Esophagus (tissue), 2 donors: ENCODE results near the gene WNT9A. TPM values are rescaled to one million over a fixed set of nuclear protein-coding genes. Genes with fewer than 3 reads are reported as not detected.
"Not testable (repeated sequence)": the region's sequence is repeated elsewhere in the genome, so short reads cannot be mapped to it uniquely, and the experiment has no call there.

ENCODE experiments used
- H3K27ac ChIP-seq, 2 donors: one replicate each; pipeline ENCODE4 v1.5.1; 2013; ENCODE audit warnings: low read depth in 2 of 2, mild to moderate bottlenecking in 2 of 2, inconsistent platforms in 1 of 2, low read length in 1 of 2, moderate library complexity in 1 of 2
- H3K27me3 ChIP-seq, 2 donors: one replicate each; pipeline ENCODE4 v1.6.1; 2013; ENCODE audit warnings: low read length in 2 of 2, control low read depth in 1 of 2, mild to moderate bottlenecking in 1 of 2; ENCODE audit not compliant: insufficient read depth in 2 of 2, control insufficient read depth in 1 of 2
- H3K36me3 ChIP-seq, 2 donors: one replicate each; pipeline ENCODE4 v1.6.1; 2013; ENCODE audit warnings: low read length in 1 of 2; ENCODE audit not compliant: control insufficient read depth in 2 of 2, insufficient read depth in 2 of 2
- H3K4me1 ChIP-seq, 2 donors: one replicate each; pipeline ENCODE4 v1.6.1; 2013; ENCODE audit warnings: low read length in 1 of 2; ENCODE audit not compliant: control insufficient read depth in 2 of 2, insufficient read depth in 2 of 2
- H3K4me3 ChIP-seq, 2 donors: one replicate each; pipeline ENCODE4 v1.5.1; 2013; ENCODE audit warnings: low read length in 2 of 2, mild to moderate bottlenecking in 2 of 2, low read depth in 1 of 2, moderate library complexity in 1 of 2
- H3K9me3 ChIP-seq, 2 donors: one replicate each; pipeline ENCODE4 v1.6.1; 2013; ENCODE audit warnings: mild to moderate bottlenecking in 2 of 2, low read depth in 1 of 2, low read length in 1 of 2, moderate library complexity in 1 of 2; ENCODE audit not compliant: control insufficient read depth in 2 of 2, insufficient read depth in 1 of 2
- WGBS, 2 donors: extraction: QIAGEN DNeasy Blood & Tissue Kit; methylation state at CpG; one replicate each; pipeline ENCODE4 v1.1.7; 2013; 5-methylcytosine and 5-hydroxymethylcytosine counted together
- polyA plus RNA-seq, 2 donors: library from polyadenylated mRNA; stranded (reverse); fragments of 200-250 nt; gene quantifications; one replicate each; pipeline ENCODE4 v1.2.3, GENCODE V29; 2013
- donor health status: healthy with polysubstance abuse.
- donor health status: Bipolar disorder and iron deficiency.

WNT9A gene
- polyA plus RNA-seq, 2 donors: 2.3 to 3.6 TPM

GRCh38 chr1:227971643-227972282, 24.0 kb upstream of the WNT9A start:
- not testable (repeated sequence) for H3K4me3 ChIP-seq, H3K27ac ChIP-seq, H3K9me3 ChIP-seq, H3K27me3 ChIP-seq, H3K4me1 ChIP-seq, H3K36me3 ChIP-seq
- 81 to 86% methylated on average over 19 to 25 of the region's 27 CpGs for WGBS, 2 donors

- not testable (repeated sequence) for H3K27ac ChIP-seq, H3K9me3 ChIP-seq, H3K36me3 ChIP-seq, H3K4me3 ChIP-seq, H3K4me1 ChIP-seq, H3K27me3 ChIP-seq
- WGBS, 2 donors: 95 to 97% methylated on average over 8 to 12 of the region's 17 CpGs
Measured at GRCh38 chr1:227971216-227971615, 23.5 kb upstream of the WNT9A start.

- WGBS, 2 donors: 85 to 86% methylated on average over 32 to 36 of the region's 36 CpGs
Measured at GRCh38 chr1:227970076-227970995, 22.6 kb upstream of the WNT9A start.

GRCh38 chr1:227967815-227968214, 20.1 kb upstream of the WNT9A start:
- not testable (repeated sequence) for H3K4me1 ChIP-seq, H3K27me3 ChIP-seq

More at GRCh38 chr1:227970076-227970995, 22.6 kb upstream of the WNT9A start:
- H3K4me1 ChIP-seq, H3K27ac ChIP-seq, H3K27me3 ChIP-seq, H3K36me3 ChIP-seq, H3K4me3 ChIP-seq, H3K9me3 ChIP-seq: not testable (repeated sequence)

GRCh38 chr1:227966733-227967132, 19.0 kb upstream of the WNT9A start:
- H3K4me1 ChIP-seq, H3K4me3 ChIP-seq, H3K36me3 ChIP-seq, H3K27ac ChIP-seq, H3K9me3 ChIP-seq, H3K27me3 ChIP-seq: not testable (repeated sequence)
- 91 to 100% methylated on average over 2 of the region's 2 CpGs for WGBS, 2 donors

More at GRCh38 chr1:227967815-227968214, 20.1 kb upstream of the WNT9A start:
- 82 to 84% methylated on average over 5 of the region's 5 CpGs for WGBS, 2 donors
- H3K36me3 ChIP-seq, H3K9me3 ChIP-seq, H3K27ac ChIP-seq, H3K4me3 ChIP-seq: not testable (repeated sequence)

GRCh38 chr1:227961651-227962466, 14.1 kb upstream of the WNT9A start:
- Histone ChIP-seq H3K36me3 (no peaks in the 10 kb centered on the region), H3K4me1 (no peaks in the 10 kb centered on the region), H3K27ac (no peak overlapping the region), H3K27me3 (no peaks in the 10 kb centered on the region), H3K9me3 (no peaks in the 10 kb centered on the region), H3K4me3 (no peak overlapping the region)
- WGBS, 2 donors: 65 to 67% methylated on average over 4 of the region's 4 CpGs

- no peaks in the 10 kb centered on the region for H3K27me3 ChIP-seq
- WGBS, 2 donors: 94% methylated on average over 10 of the region's 10 CpGs
- no peaks in the 10 kb centered on the region for H3K4me1 ChIP-seq
- no peaks in the 10 kb centered on the region for H3K9me3 ChIP-seq
- H3K36me3 ChIP-seq: no peaks in the 10 kb centered on the region
- H3K4me3 ChIP-seq: no peak overlapping the region
- no peak overlapping the region for H3K27ac ChIP-seq
Measured at GRCh38 chr1:227959325-227959860, 11.7 kb upstream of the WNT9A start.

- H3K9me3 ChIP-seq: no peaks in the 10 kb centered on the region
- WGBS, 2 donors: 58 to 67% methylated on average over 2 of the region's 2 CpGs
- H3K4me3 ChIP-seq: no peak overlapping the region
- H3K4me1 ChIP-seq: no peaks in the 10 kb centered on the region
- no peaks in the 10 kb centered on the region for H3K27me3 ChIP-seq
- no peak overlapping the region for H3K27ac ChIP-seq
- H3K36me3 ChIP-seq: no peaks in the 10 kb centered on the region
Measured at GRCh38 chr1:227958617-227959324, 11.0 kb upstream of the WNT9A start.

GRCh38 chr1:227955808-227956207, 8.1 kb upstream of the WNT9A start:
- H3K4me3 ChIP-seq: no peak overlapping the region
- H3K4me1 ChIP-seq: peaks cover 4% of the 10 kb centered on the region in 2 donors
- no peak overlapping the region for H3K27ac ChIP-seq
- no peaks in the 10 kb centered on the region for H3K9me3 ChIP-seq
- H3K27me3 ChIP-seq: no peaks in the 10 kb centered on the region
- H3K36me3 ChIP-seq: no peaks in the 10 kb centered on the region
